Stimulated activated CD4-positive, alpha-beta T cell treated with anti-CD3 and anti-CD28 coated beads, Interleukin-15, amount 100 ng/mL, for 1 hour (primary cell): Measurements from ENCODE around the gene DAP.
"Not testable (repeated sequence)": the region's sequence is repeated elsewhere in the genome, so short reads cannot be mapped to it uniquely, and the experiment has no call there.

Experiments
- DNase-seq, 2 donors: peaks; one replicate each; pipeline ENCODE4 v3.0.0-alpha.2; 2020; ENCODE audit warnings: low read depth in 1 of 2, low spot score in 1 of 2

The DAP gene

GRCh38 chr5:10674582-10674981, 86.5 kb downstream of the DAP start:
- no peak for DNase-seq

- no peak for DNase-seq
These were observed 86.9 kb downstream of the DAP start for GRCh38 chr5:10674096-10674495.

- DNase-seq = no peak
These were observed 87.6 kb downstream of the DAP start for GRCh38 chr5:10673407-10673806.

GRCh38 chr5:10673017-10673389, 88.0 kb downstream of the DAP start:
- DNase-seq = no peak

GRCh38 chr5:10672146-10673016, 88.7 kb downstream of the DAP start:
- no peak for DNase-seq

GRCh38 chr5:10671041-10672008, 89.7 kb downstream of the DAP start:
- no peak for DNase-seq

GRCh38 chr5:10669983-10670382, 91.1 kb downstream of the DAP start:
- DNase-seq = no peak

GRCh38 chr5:10668697-10669096, 92.3 kb downstream of the DAP start:
- no peak for DNase-seq

GRCh38 chr5:10667431-10668057, 93.5 kb downstream of the DAP start:
- DNase-seq = no peak

GRCh38 chr5:10666531-10667299, 94.3 kb downstream of the DAP start:
- DNase-seq = no peak

- DNase-seq = no peak
These were observed 95.2 kb downstream of the DAP start for GRCh38 chr5:10665799-10666198.

GRCh38 chr5:10664180-10664769, 96.8 kb downstream of the DAP start:
- DNase-seq = not testable (repeated sequence)

- no peak for DNase-seq
These were observed 97.4 kb downstream of the DAP start for GRCh38 chr5:10663489-10664179.

GRCh38 chr5:10662661-10663488, 98.2 kb downstream of the DAP start:
- no peak for DNase-seq

GRCh38 chr5:10662083-10662482, 99.0 kb downstream of the DAP start:
- no peak for DNase-seq

- DNase-seq = no peak
These were observed 99.6 kb downstream of the DAP start for GRCh38 chr5:10661401-10661800.

GRCh38 chr5:10660720-10661387, 100.2 kb downstream of the DAP start:
- no peak for DNase-seq

- no peak for DNase-seq
These were observed 100.9 kb downstream of the DAP start for GRCh38 chr5:10660135-10660534.
